B cell (primary cell): ENCODE results near the gene EFNA2. TPM values are rescaled to one million over a fixed set of nuclear protein-coding genes. Genes with fewer than 3 reads are reported as not detected.

ENCODE experiments used
- ATAC-seq: fragments of 200-7000 bp; cut with Tn5 transposase; one replicate; pipeline ENCODE4 v1.10.0; 2021; ENCODE audit warnings: low read depth, mild to moderate bottlenecking, moderate number of reproducible peaks, moderate library complexity
- CTCF ChIA-PET: fragments of 350-600 bp; sonication (Branson Sonifier 250); formaldehyde crosslinking; loops from one replicate; lab custom pipeline; 2021; ENCODE audit warnings: antibody characterized with exemption, inconsistent platforms; lab: Charles Lee
- POLR2A ChIA-PET: fragments of 350-600 bp; sonication (Branson Sonifier 250); formaldehyde crosslinking; loops from one replicate; lab custom pipeline; 2021; ENCODE audit warnings: antibody characterized with exemption; lab: Charles Lee
- DNase-seq: peaks from one replicate; pipeline ENCODE4 v3.0.0; 2013
- H2AFZ ChIP-seq: 2 replicates; pipeline ENCODE4 v1.6.1; 2012; ENCODE audit warnings: mild to moderate bottlenecking, low read depth, low read length; ENCODE audit not compliant: insufficient read depth, poor library complexity, severe bottlenecking
- H3K27ac ChIP-seq, 2 donors: 1 replicate in 1 of 2; 2 replicates in 1 of 2; pipeline ENCODE4 v1.5.1; 2012 to 2013; ENCODE audit warnings: low read length in 2 of 2, mild to moderate bottlenecking in 2 of 2, moderate library complexity in 1 of 2
- H3K27me3 ChIP-seq, 4 experiments: fragments of 200-600 bp in 1 of 4; sonication (generic) in 1 of 4; replicated peaks in 1 of 4; 1 replicate in 2 of 4; 2 replicates in 2 of 4; pipeline versions ENCODE4 v1.6.1 to v1.7.0; 2013 to 2016; ENCODE audit warnings: low read length in 3 of 4, mild to moderate bottlenecking in 2 of 4, mixed read lengths in 1 of 4, moderate library complexity in 1 of 4; ENCODE audit not compliant: insufficient read depth in 4 of 4, control insufficient read depth in 3 of 4; ENCODE audit errors: control extremely low read depth in 1 of 4
- H3K36me3 ChIP-seq, 2 experiments: replicated peaks in 1 of 2; 1 replicate in 1 of 2; 2 replicates in 1 of 2; pipeline versions ENCODE4 v1.6.1 to v1.7.1; 2013; ENCODE audit warnings: low read length in 1 of 2; ENCODE audit not compliant: insufficient read depth in 2 of 2, control insufficient read depth in 1 of 2; ENCODE audit errors: control extremely low read depth in 1 of 2, extremely low read depth in 1 of 2
- H3K4me1 ChIP-seq, 2 donors: fragments of 200-600 bp in 1 of 2; sonication (generic) in 1 of 2; 1 replicate in 1 of 2; 2 replicates in 1 of 2; pipeline versions ENCODE4 v1.5.1 to v1.6.1; 2013 to 2017; ENCODE audit warnings: low read length in 2 of 2; ENCODE audit not compliant: control insufficient read depth in 2 of 2, insufficient read depth in 2 of 2
- H3K4me2 ChIP-seq: replicated peaks from 2 replicates; pipeline ENCODE3; 2012; ENCODE audit warnings: mild to moderate bottlenecking, low read depth, low read length; ENCODE audit not compliant: poor library complexity, severe bottlenecking
- H3K4me3 ChIP-seq, 5 experiments: fragments of 200-600 bp in 1 of 5; sonication (generic) in 1 of 5; 1 replicate in 3 of 5; 2 replicates in 2 of 5; pipeline versions ENCODE4 v1.5.1 to v1.7.0; 2011 to 2016; ENCODE audit warnings: low read length in 4 of 5, mild to moderate bottlenecking in 4 of 5, low read depth in 2 of 5, control low read depth in 1 of 5, moderate library complexity in 1 of 5; ENCODE audit not compliant: insufficient read depth in 1 of 5; ENCODE audit errors: control extremely low read depth in 1 of 5, extremely low read depth in 1 of 5
- H3K79me2 ChIP-seq: fragments of 200-600 bp; sonication (generic); one replicate; pipeline ENCODE4 v1.6.0; 2016; ENCODE audit warnings: low read length; ENCODE audit not compliant: control insufficient read depth, insufficient read depth
- H3K9ac ChIP-seq: fragments of 200-600 bp; sonication (generic); 2 replicates; pipeline ENCODE4 v1.6.1; 2017; ENCODE audit warnings: mild to moderate bottlenecking, low read length, moderate library complexity
- H3K9me3 ChIP-seq, 3 donors: one replicate each; pipeline versions ENCODE4 v1.6.1 to v1.7.1; 2013; ENCODE audit warnings: low read length in 2 of 3; ENCODE audit not compliant: control insufficient read depth in 2 of 3, insufficient read depth in 1 of 3; ENCODE audit errors: control extremely low read depth in 1 of 3
- H4K20me1 ChIP-seq: 2 replicates; pipeline ENCODE4 v1.6.0; 2012; ENCODE audit warnings: mild to moderate bottlenecking, low read length; ENCODE audit not compliant: insufficient read depth, control insufficient read depth, poor library complexity, severe bottlenecking
- H3K27ac Mint-ChIP-seq: one replicate; pipeline ENCODE4 v1.8.0; 2021; ENCODE audit warnings: mixed read lengths
- H3K27me3 Mint-ChIP-seq: one replicate; pipeline ENCODE4 v1.8.0; 2021; ENCODE audit warnings: mixed read lengths
- H3K4me1 Mint-ChIP-seq: one replicate; pipeline ENCODE4 v1.8.0; 2021; ENCODE audit warnings: mixed read lengths
- H3K4me3 Mint-ChIP-seq: one replicate; pipeline ENCODE4 v1.8.0; 2021; ENCODE audit warnings: mixed read lengths
- H3K9me3 Mint-ChIP-seq: one replicate; pipeline ENCODE4 v1.8.0; 2022; ENCODE audit warnings: mixed read lengths; ENCODE audit not compliant: insufficient read depth
- CTCF ChIP-seq: fragments of 200-600 bp; IDR thresholded peaks from one replicate; pipeline ENCODE4 v1.8.0; 2022; ENCODE audit warnings: antibody characterized with exemption, mild to moderate bottlenecking
- EZH2 ChIP-seq: IDR thresholded peaks from 2 replicates; pipeline ENCODE4 v1.6.1; 2012; ENCODE audit warnings: borderline replicate concordance, low read depth, mild to moderate bottlenecking, moderate library complexity, low read length; ENCODE audit not compliant: insufficient read depth, poor library complexity, severe bottlenecking
- WGBS: methylation state at CpG from one replicate; pipeline ENCODE4 v1.1.5; 2013; ENCODE audit warnings: missing lambda C conversion rate; ENCODE audit not compliant: insufficient coverage; 5-methylcytosine and 5-hydroxymethylcytosine counted together
- intact Hi-C: fragments of 100-400 bp; cut with micrococcal nuclease; formaldehyde crosslinking; loops from one replicate; pipeline ENCODE4 v1.10.0; 2022
- polyA plus RNA-seq: library from polyadenylated mRNA; depleted of rRNA; stranded (reverse); fragments of >200 nt; gene quantifications from 2 replicates; pipeline ENCODE4 v1.2.3, GENCODE V29; 2012
- total RNA-seq, 2 donors: library from RNA; stranded (reverse); fragments of 120-200 nt in 1 of 2; gene quantifications; 1 replicate in 1 of 2; 2 replicates in 1 of 2; pipeline versions ENCODE4 v1.2.3 to v1.2.4, GENCODE V29; 2013 to 2022

EFNA2 gene
- total and polyA plus RNA-seq, 2 donors (not counting 1 experiment from before 2014, with no cell fraction given), result not detected

GRCh38 chr19:1313695-1314613 is 28.3 kb downstream of the EFNA2 start:
- WGBS, result 49% methylated on average over 30 of the region's 32 CpGs
- Histone ChIP-seq H3K9me3 (peaks cover 0 to 9% (median 0%) of the 10 kb centered on the region in 3 donors), H3K27ac (no peak overlapping the region), H2AFZ (no peak overlapping the region), H3K4me3 (no peak overlapping the region), H3K27me3 (peaks cover 0 to 52% (median 15%) of the 10 kb centered on the region in 4 experiments), H3K4me2 (no peak overlapping the region), H3K79me2 (no peaks in the 10 kb centered on the region), H3K36me3 (no peaks in the 10 kb centered on the region), H3K4me1 (peaks cover 9 to 12% of the 10 kb centered on the region in 2 donors), H4K20me1 (no peaks in the 10 kb centered on the region), H3K9ac (no peak overlapping the region)
- DNase-seq, result no peak
- Mint-ChIP-seq H3K27me3 (peaks cover 3% of the 10 kb centered on the region), H3K4me1 (no peaks in the 10 kb centered on the region), H3K27ac (no peak overlapping the region), H3K4me3 (no peak overlapping the region), H3K9me3 (no peaks in the 10 kb centered on the region)
- CTCF ChIA-PET, result interaction anchor here (0.5 to 2.4 kb wide), 3 partner anchors 8 to 58 kb away, joined by 3 to 26 read pairs (median 6); no protein-coding TSS in a partner anchor
- ATAC-seq, result no peak
- intact Hi-C loops, result no loop called here
- POLR2A ChIA-PET, result no interaction called here
- TF ChIP-seq CTCF (no peak), EZH2 (no peak)
